GM12892 (cell line): ENCODE results near the gene LETM1.
A peak's percentile ranks its signal among the peaks of the same experiment; 100 is the strongest.

Source experiments
- DNase-seq: peaks from one replicate; pipeline ENCODE4 v3.0.0; 2011; ENCODE audit not compliant: insufficient read length
- FAIRE-seq: peaks from 2 replicates; lab custom pipeline; 2011; peaks lifted over from hg19 to GRCh38; lab: Jason Lieb, UNC
- POLR2A ChIP-seq: IDR thresholded peaks from 2 replicates; pipeline ENCODE4 v1.6.1; 2011; ENCODE audit warnings: low read depth, low read length, control low read depth
- POLR2AphosphoS5 ChIP-seq: IDR thresholded peaks from 2 replicates; pipeline ENCODE4 v1.6.1; 2011; ENCODE audit warnings: low read depth, low read length, control low read depth
- TAF1 ChIP-seq: IDR thresholded peaks from 2 replicates; pipeline ENCODE4 v1.6.1; 2011; ENCODE audit warnings: low read depth, mild to moderate bottlenecking, control low read depth, low read length, borderline replicate concordance

LETM1 gene

GRCh38 chr4:1809754-1810502, 46.0 kb downstream of the LETM1 start:
- DNase-seq: peak; percentile 91
- FAIRE-seq: peak; percentile 82

GRCh38 chr4:1808851-1809753, 46.9 kb downstream of the LETM1 start:
- no peak for FAIRE-seq
- DNase-seq: no peak
- no peak for TF ChIP-seq TAF1
- TF ChIP-seq POLR2A: no peak
- no peak for TF ChIP-seq POLR2AphosphoS5

More at GRCh38 chr4:1809754-1810502, 46.0 kb downstream of the LETM1 start:
- TF ChIP-seq POLR2A: no peak
- TF ChIP-seq TAF1: no peak
- no peak for TF ChIP-seq POLR2AphosphoS5

GRCh38 chr4:1808396-1808795, 47.6 kb downstream of the LETM1 start:
- DNase-seq: no peak
- FAIRE-seq: no peak

GRCh38 chr4:1807332-1807777, 48.6 kb downstream of the LETM1 start:
- TF ChIP-seq POLR2AphosphoS5 (no peak), POLR2A (no peak), TAF1 (no peak)
- FAIRE-seq: no peak
- DNase-seq: no peak

More at GRCh38 chr4:1808396-1808795, 47.6 kb downstream of the LETM1 start:
- TF ChIP-seq POLR2AphosphoS5 (no peak), TAF1 (no peak), POLR2A (no peak)

GRCh38 chr4:1806596-1807331, 49.2 kb downstream of the LETM1 start:
- TF ChIP-seq POLR2AphosphoS5 (no peak), POLR2A (no peak), TAF1 (no peak)
- no peak for DNase-seq
- no peak for FAIRE-seq

- TF ChIP-seq POLR2A (no peak), POLR2AphosphoS5 (no peak), TAF1 (no peak)
- FAIRE-seq (no peak), DNase-seq (no peak)
These were observed 49.8 kb downstream of the LETM1 start for GRCh38 chr4:1806223-1806564.

- FAIRE-seq: no peak
- TF ChIP-seq TAF1 (no peak), POLR2A (no peak), POLR2AphosphoS5 (no peak)
- DNase-seq: no peak
These were observed 50.3 kb downstream of the LETM1 start for GRCh38 chr4:1805493-1806222.

- DNase-seq (no peak), FAIRE-seq (no peak)
- TF ChIP-seq TAF1 (no peak), POLR2AphosphoS5 (no peak)
These were observed 51.1 kb downstream of the LETM1 start for GRCh38 chr4:1804638-1805492.

- TF ChIP-seq POLR2AphosphoS5 (no peak), TAF1 (no peak), POLR2A (no peak)
- no peak for FAIRE-seq
- no peak for DNase-seq
These were observed 52.2 kb downstream of the LETM1 start for GRCh38 chr4:1803523-1804423.
